GM20000 (cell line): ENCODE results near the gene IFT43.

ENCODE experiments used
- DNase-seq: peaks from one replicate; pipeline ENCODE4 v3.0.0; 2012; ENCODE audit warnings: low spot score
- CTCF ChIP-seq: IDR thresholded peaks from 2 replicates; pipeline ENCODE4 v1.5.1; 2012; ENCODE audit warnings: mild to moderate bottlenecking, control low read depth; ENCODE audit errors: extremely low read depth, missing control alignments

Gene IFT43

GRCh38 chr14:76055330-76055729, 69.8 kb downstream of the IFT43 start:
- DNase-seq = peak; percentile 40
- no peak for TF ChIP-seq CTCF

GRCh38 chr14:76056128-76056527, 70.6 kb downstream of the IFT43 start:
- TF ChIP-seq CTCF = no peak
- no peak for DNase-seq

- TF ChIP-seq CTCF = no peak
- DNase-seq = no peak
These were observed 72.4 kb downstream of the IFT43 start for GRCh38 chr14:76057914-76058313.

GRCh38 chr14:76063327-76063726, 77.8 kb downstream of the IFT43 start:
- TF ChIP-seq CTCF = no peak
- DNase-seq = no peak

GRCh38 chr14:76065519-76065918, 80.0 kb downstream of the IFT43 start:
- no peak for DNase-seq
- no peak for TF ChIP-seq CTCF

- no peak for DNase-seq
- no peak for TF ChIP-seq CTCF
These were observed 82.0 kb downstream of the IFT43 start for GRCh38 chr14:76067536-76067935.

- DNase-seq = no peak
- TF ChIP-seq CTCF = no peak
These were observed 88.2 kb downstream of the IFT43 start for GRCh38 chr14:76073717-76074116.
